Suprapubic skin (tissue), 4 donors: Measurements from ENCODE around the gene SYT14.

Experiments
- EP300 ChIP-seq: sonication (generic); formaldehyde crosslinking; IDR thresholded peaks from one replicate; pipeline ENCODE4 v1.6.1; 2017; ENCODE audit warnings: antibody characterized with exemption
- POLR2A ChIP-seq, 2 donors: fragments of 450-650 bp; IDR thresholded peaks; one replicate each; pipeline ENCODE4 v1.6.1; 2017; ENCODE audit warnings: antibody characterized with exemption in 2 of 2, mild to moderate bottlenecking in 2 of 2, moderate library complexity in 2 of 2
- POLR2AphosphoS5 ChIP-seq, 3 donors: sonication (generic); formaldehyde crosslinking; IDR thresholded peaks; one replicate each; pipeline ENCODE4 v1.6.1; 2017; ENCODE audit warnings: antibody characterized with exemption in 3 of 3
- TF ChIP-seq, protein P1 (sequence below), 2 donors: fragments of 200-600 bp in 1 of 2; fragments of 450-650 bp in 1 of 2; sonication (generic) in 1 of 2; IDR thresholded peaks; one replicate each; pipeline ENCODE4 v1.5.1; 2016 to 2019; ENCODE audit warnings: antibody characterized with exemption in 2 of 2, mild to moderate bottlenecking in 1 of 2, moderate library complexity in 1 of 2

DNA sequence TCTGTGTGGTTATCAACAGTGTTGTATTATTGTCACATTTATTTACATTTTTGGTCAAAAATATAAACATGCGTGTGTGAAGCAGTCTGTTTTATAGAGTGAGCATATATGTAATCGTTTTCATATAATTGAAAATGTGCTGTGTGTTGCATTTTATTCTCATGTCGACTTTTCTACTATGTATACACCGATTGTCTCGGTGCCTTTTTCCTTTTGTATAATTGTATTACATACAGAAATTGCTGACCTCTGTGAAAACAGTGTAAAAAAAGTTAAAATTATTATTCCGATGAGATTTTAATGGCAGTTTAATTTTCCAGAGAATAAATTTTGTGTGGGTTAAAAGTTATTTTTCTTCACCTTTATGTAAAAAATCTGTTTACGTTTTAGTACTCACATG is 232.2 kb downstream of the SYT14 start:
- TF ChIP-seq, protein P1, sequence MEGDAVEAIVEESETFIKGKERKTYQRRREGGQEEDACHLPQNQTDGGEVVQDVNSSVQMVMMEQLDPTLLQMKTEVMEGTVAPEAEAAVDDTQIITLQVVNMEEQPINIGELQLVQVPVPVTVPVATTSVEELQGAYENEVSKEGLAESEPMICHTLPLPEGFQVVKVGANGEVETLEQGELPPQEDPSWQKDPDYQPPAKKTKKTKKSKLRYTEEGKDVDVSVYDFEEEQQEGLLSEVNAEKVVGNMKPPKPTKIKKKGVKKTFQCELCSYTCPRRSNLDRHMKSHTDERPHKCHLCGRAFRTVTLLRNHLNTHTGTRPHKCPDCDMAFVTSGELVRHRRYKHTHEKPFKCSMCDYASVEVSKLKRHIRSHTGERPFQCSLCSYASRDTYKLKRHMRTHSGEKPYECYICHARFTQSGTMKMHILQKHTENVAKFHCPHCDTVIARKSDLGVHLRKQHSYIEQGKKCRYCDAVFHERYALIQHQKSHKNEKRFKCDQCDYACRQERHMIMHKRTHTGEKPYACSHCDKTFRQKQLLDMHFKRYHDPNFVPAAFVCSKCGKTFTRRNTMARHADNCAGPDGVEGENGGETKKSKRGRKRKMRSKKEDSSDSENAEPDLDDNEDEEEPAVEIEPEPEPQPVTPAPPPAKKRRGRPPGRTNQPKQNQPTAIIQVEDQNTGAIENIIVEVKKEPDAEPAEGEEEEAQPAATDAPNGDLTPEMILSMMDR (IDR thresholded peaks at IDR 0.05) = no peak
- TF ChIP-seq POLR2AphosphoS5 (IDR thresholded peaks at IDR 0.05) (no peak), POLR2A (IDR thresholded peaks at IDR 0.05) (no peak), EP300 (no peak)
